HL-60 (cell line): ENCODE measurements around the gene STRIP2.

Experiments
- POLR2AphosphoS5 ChIP-seq: IDR thresholded peaks from 2 replicates; pipeline ENCODE4 v1.6.1; 2012; ENCODE audit warnings: low read depth
- SPI1 ChIP-seq: IDR thresholded peaks from 2 replicates; pipeline ENCODE4 v1.6.1; 2012; ENCODE audit warnings: low read depth, mild to moderate bottlenecking, borderline replicate concordance
- TF ChIP-seq, protein P1 (sequence below): IDR thresholded peaks from one replicate; pipeline ENCODE4 v1.5.1; 2011; ENCODE audit warnings: low read length, control low read depth, inconsistent platforms; ENCODE audit not compliant: insufficient read depth
- TF ChIP-seq, protein P2 (sequence below): IDR thresholded peaks from 2 replicates; pipeline ENCODE4 v1.6.1; 2012; ENCODE audit warnings: low read depth; ENCODE audit not compliant: insufficient replicate concordance

DNA sequence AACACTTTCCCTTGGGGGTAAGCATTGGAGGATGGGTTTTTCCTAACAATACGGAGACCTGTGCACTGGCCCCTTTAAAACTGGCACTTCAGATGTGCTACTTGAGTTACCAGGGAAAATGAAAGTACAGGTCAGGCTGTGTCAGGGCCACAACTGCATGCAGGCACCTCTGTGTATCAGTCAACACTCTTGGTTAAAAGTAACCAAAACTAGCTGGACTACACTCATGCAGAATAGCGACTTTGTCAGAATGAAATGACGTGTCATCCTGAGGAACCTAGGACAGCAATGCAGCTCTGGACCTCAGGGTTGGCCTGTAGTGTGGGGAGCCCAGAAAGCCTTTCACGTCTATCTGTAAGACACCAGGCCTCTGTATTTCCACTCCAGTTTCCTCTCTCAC is 34.3 kb downstream of the STRIP2 start:
- TF ChIP-seq, protein P1, sequence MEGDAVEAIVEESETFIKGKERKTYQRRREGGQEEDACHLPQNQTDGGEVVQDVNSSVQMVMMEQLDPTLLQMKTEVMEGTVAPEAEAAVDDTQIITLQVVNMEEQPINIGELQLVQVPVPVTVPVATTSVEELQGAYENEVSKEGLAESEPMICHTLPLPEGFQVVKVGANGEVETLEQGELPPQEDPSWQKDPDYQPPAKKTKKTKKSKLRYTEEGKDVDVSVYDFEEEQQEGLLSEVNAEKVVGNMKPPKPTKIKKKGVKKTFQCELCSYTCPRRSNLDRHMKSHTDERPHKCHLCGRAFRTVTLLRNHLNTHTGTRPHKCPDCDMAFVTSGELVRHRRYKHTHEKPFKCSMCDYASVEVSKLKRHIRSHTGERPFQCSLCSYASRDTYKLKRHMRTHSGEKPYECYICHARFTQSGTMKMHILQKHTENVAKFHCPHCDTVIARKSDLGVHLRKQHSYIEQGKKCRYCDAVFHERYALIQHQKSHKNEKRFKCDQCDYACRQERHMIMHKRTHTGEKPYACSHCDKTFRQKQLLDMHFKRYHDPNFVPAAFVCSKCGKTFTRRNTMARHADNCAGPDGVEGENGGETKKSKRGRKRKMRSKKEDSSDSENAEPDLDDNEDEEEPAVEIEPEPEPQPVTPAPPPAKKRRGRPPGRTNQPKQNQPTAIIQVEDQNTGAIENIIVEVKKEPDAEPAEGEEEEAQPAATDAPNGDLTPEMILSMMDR = no peak
- TF ChIP-seq POLR2AphosphoS5 = no peak
- TF ChIP-seq, protein P2, sequence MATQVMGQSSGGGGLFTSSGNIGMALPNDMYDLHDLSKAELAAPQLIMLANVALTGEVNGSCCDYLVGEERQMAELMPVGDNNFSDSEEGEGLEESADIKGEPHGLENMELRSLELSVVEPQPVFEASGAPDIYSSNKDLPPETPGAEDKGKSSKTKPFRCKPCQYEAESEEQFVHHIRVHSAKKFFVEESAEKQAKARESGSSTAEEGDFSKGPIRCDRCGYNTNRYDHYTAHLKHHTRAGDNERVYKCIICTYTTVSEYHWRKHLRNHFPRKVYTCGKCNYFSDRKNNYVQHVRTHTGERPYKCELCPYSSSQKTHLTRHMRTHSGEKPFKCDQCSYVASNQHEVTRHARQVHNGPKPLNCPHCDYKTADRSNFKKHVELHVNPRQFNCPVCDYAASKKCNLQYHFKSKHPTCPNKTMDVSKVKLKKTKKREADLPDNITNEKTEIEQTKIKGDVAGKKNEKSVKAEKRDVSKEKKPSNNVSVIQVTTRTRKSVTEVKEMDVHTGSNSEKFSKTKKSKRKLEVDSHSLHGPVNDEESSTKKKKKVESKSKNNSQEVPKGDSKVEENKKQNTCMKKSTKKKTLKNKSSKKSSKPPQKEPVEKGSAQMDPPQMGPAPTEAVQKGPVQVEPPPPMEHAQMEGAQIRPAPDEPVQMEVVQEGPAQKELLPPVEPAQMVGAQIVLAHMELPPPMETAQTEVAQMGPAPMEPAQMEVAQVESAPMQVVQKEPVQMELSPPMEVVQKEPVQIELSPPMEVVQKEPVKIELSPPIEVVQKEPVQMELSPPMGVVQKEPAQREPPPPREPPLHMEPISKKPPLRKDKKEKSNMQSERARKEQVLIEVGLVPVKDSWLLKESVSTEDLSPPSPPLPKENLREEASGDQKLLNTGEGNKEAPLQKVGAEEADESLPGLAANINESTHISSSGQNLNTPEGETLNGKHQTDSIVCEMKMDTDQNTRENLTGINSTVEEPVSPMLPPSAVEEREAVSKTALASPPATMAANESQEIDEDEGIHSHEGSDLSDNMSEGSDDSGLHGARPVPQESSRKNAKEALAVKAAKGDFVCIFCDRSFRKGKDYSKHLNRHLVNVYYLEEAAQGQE = no peak
- TF ChIP-seq SPI1 = no peak
